Esophagus muscularis mucosa (tissue), 4 donors: Measurements from ENCODE around the gene DYNLT2B.

ENCODE experiments used
- EP300 ChIP-seq: sonication (generic); formaldehyde crosslinking; IDR thresholded peaks from one replicate; pipeline ENCODE4 v1.6.1; 2017; ENCODE audit warnings: antibody characterized with exemption
- POLR2A ChIP-seq: fragments of 450-650 bp; IDR thresholded peaks from one replicate; pipeline ENCODE4 v1.6.1; 2017; ENCODE audit warnings: antibody characterized with exemption, moderate library complexity, mild to moderate bottlenecking, low read depth
- TF ChIP-seq, protein P1 (sequence below), 3 experiments: fragments of 200-600 bp in 2 of 3; fragments of 450-650 bp in 1 of 3; sonication (generic) in 2 of 3; IDR thresholded peaks; one replicate each; pipeline ENCODE4 v1.5.1; 2017 to 2019; ENCODE audit warnings: antibody characterized with exemption in 3 of 3, mild to moderate bottlenecking in 2 of 3, moderate library complexity in 1 of 3

DNA sequence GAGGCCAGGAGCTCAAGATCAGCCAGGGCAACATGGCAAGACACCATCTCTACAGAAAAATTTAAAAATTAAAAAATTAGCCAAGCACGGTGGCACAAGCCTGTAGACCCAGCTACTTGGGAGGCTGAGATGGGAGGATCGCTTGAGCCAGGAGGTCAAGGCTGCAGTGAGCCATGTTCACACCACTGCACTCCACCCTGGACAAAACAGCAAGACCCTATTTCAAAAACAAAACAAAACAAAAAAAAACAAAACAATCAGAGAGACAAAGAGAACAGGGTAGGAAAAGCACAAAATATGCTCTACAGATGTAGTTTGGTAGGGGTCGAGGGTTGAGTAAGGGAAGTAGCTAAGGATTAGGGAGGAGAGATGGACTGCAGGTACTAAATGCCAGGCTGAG, 3.4 kb downstream of the DYNLT2B start:
- TF ChIP-seq, protein P1, sequence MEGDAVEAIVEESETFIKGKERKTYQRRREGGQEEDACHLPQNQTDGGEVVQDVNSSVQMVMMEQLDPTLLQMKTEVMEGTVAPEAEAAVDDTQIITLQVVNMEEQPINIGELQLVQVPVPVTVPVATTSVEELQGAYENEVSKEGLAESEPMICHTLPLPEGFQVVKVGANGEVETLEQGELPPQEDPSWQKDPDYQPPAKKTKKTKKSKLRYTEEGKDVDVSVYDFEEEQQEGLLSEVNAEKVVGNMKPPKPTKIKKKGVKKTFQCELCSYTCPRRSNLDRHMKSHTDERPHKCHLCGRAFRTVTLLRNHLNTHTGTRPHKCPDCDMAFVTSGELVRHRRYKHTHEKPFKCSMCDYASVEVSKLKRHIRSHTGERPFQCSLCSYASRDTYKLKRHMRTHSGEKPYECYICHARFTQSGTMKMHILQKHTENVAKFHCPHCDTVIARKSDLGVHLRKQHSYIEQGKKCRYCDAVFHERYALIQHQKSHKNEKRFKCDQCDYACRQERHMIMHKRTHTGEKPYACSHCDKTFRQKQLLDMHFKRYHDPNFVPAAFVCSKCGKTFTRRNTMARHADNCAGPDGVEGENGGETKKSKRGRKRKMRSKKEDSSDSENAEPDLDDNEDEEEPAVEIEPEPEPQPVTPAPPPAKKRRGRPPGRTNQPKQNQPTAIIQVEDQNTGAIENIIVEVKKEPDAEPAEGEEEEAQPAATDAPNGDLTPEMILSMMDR (IDR thresholded peaks at IDR 0.05), result no peak
- TF ChIP-seq POLR2A, result no peak
- TF ChIP-seq EP300, result no peak
